ENCODE data around the gene HEXIM2. TPM values are rescaled to one million over a fixed set of nuclear protein-coding genes. Genes with fewer than 3 reads are reported as not detected.
A peak's percentile ranks its signal among the peaks of the same experiment; 100 is the strongest.

Gene HEXIM2
- total and polyA plus RNA-seq, 2 of the 4 experiments (the other 2 are of a cell fraction): 4.5 to 6.1 TPM

DNA sequence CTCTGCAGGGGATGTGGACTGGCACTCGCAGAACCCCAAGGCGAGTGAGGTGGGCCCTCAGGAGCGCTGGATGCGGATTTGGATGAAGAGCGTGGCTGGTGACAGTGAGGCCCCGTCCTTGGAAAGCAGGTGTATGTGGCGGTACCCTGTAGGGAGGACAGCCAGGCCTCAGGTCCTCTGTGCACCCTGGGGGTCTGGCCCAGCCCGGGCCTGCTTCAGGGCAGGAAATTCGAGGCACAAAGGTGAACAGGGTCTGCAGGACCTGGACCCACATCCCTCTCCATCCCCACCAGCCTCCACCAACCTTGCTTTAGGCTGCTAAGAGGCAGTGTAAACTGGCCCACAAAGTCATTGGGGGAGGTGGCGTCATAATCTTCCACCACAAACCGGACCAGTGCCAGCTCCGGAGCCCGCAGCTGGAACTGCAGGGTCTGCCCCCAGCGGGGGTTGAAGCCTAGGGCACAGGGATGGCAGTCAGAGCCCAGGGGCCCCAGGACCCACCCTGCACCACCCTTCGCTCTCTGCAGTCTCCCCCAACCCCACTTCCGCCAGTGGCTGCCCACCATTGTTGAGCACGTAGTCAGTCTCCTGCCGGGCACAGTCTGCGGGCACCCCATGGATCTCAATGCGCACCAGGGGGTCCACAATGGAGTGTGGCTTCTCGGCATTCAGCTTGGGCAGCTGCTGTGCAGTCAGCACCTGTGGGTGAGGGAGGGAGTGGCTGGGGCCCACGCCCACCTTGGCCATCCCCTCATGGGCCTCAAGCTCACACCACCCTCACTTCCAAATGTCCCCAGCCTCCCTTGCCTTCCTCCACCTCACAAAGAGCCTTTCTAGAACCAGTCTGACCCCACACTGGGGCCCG is 48.9 kb upstream of the HEXIM2 start:
- H3K36me3 ChIP-seq (ENCODE audit: control insufficient read depth, insufficient read depth, low read length): peaks cover 43% of the 10 kb centered on the region
- H3K4ac ChIP-seq (ENCODE audit: low read depth, low read length): no peak overlapping the region
- no peak overlapping the region for H3K18ac ChIP-seq (ENCODE audit: low read depth, low read length)
- intact Hi-C loops (cut with micrococcal nuclease) (no loop called here), dilution Hi-C loops (cut with HindIII; ENCODE audit: low sequenced_read_pairs, unreplicated experiment) (no loop called here), in situ Hi-C loops (cut with MboI; ENCODE audit: low sequenced_read_pairs) (no loop called here)
- peaks cover 6% of the 10 kb centered on the region; the same call in 1 of the 2 replicates for H4K20me1 ChIP-seq (ENCODE audit: insufficient read depth, low read length)
- no peaks in the 10 kb centered on the region for H3K9me3 ChIP-seq (ENCODE audit: control insufficient read depth, insufficient read depth, low read length)
- no peak overlapping the region for H2AFZ ChIP-seq (replicated peaks; ENCODE audit: low read length, poor library complexity)
- H3K9me1 ChIP-seq (ENCODE audit: insufficient read depth, low read length): no peaks in the 10 kb centered on the region
- no peak overlapping the region for H4K8ac ChIP-seq (ENCODE audit: low read depth in 2 of 2, low read length in 2 of 2)
- no TSS peak for BruUV-seq (replicated peaks)
- WGBS, 2 experiments (ENCODE audit: extremely low coverage in 2 of 2, insufficient read length in 1 of 2): 100% methylated on average over 10 of the region's 23 CpGs; no CpG with 5 or more reads in 1 of the 2 experiments
- no peak for DNase-seq
- H3K4me1 ChIP-seq (ENCODE audit: control insufficient read depth, insufficient read depth, low read length): peaks cover 5% of the 10 kb centered on the region; the same call in 1 of the 2 replicates
- no peak overlapping the region for H2BK120ac ChIP-seq (ENCODE audit: low read depth, low read length)
- H2BK5ac ChIP-seq (ENCODE audit: low read depth, low read length, poor library complexity, severe bottlenecking): no peak overlapping the region
- no peaks in the 10 kb centered on the region for H3K27me3 ChIP-seq (ENCODE audit: control insufficient read depth, insufficient read depth, low read length)
- H3K9ac ChIP-seq (ENCODE audit: low read depth, low read length): no peak overlapping the region
- H2AK9ac ChIP-seq (replicated peaks; ENCODE audit: low read depth, low read length, poor library complexity): no peak overlapping the region
- no peak overlapping the region for H2BK15ac ChIP-seq (ENCODE audit: low read depth, low read length)
- no peak overlapping the region for H4K91ac ChIP-seq (ENCODE audit: insufficient read depth, low read depth, low read length)
- H3K14ac ChIP-seq (replicated peaks; ENCODE audit: low read depth, low read length): no peak overlapping the region
- H3K23ac ChIP-seq (ENCODE audit: low read depth, low read length): no peak overlapping the region
- ChIA-PET POLR2A (ENCODE audit: unreplicated experiment) (no interaction called here), CTCF (no interaction called here)
- no peak overlapping the region for H2BK20ac ChIP-seq (ENCODE audit: low read depth, low read length)
- H3K4me2 ChIP-seq (ENCODE audit: low read depth, low read length): no peak overlapping the region
- no peak overlapping the region for H3K27ac ChIP-seq (ENCODE audit: insufficient read depth, low read length)
- H4K5ac ChIP-seq (ENCODE audit: low read depth, low read length): no peak overlapping the region
- H3K79me1 ChIP-seq (ENCODE audit: low read depth in 1 of 2, low read length in 2 of 2): no peaks in the 10 kb centered on the region; a peak in 1 of 4 replicates
- H3K4me3 ChIP-seq (ENCODE audit: insufficient read depth, low read depth, low read length): no peak overlapping the region
- ATAC-seq (ENCODE audit: low read depth): no peak
- H3K56ac ChIP-seq (ENCODE audit: extremely low read depth, insufficient read depth, low read length): no peak overlapping the region
- H2AK5ac ChIP-seq (ENCODE audit: low read depth, low read length): peak overlapping the region; percentile 3; the same call in 1 of the 2 replicates
- TF ChIP-seq MAZ (IDR thresholded peaks at IDR 0.05; ENCODE audit: borderline replicate concordance, low read depth, low read length) (no peak), CHD1 (IDR thresholded peaks at IDR 0.05; ENCODE audit: low read depth, low read length) (no peak), RAD21 (IDR thresholded peaks at IDR 0.05; ENCODE audit: low read length) (no peak), MXI1 (IDR thresholded peaks at IDR 0.05; ENCODE audit: borderline replicate concordance, low read depth, low read length) (no peak), FOS (IDR thresholded peaks at IDR 0.05; ENCODE audit: low read depth, low read length) (no peak), RFX5 (IDR thresholded peaks at IDR 0.05; ENCODE audit: low read depth, low read length) (no peak), NFE2L2 (IDR thresholded peaks at IDR 0.05; ENCODE audit: low read depth, low read length) (no peak), BHLHE40 (IDR thresholded peaks at IDR 0.05; ENCODE audit: low read depth, low read length) (no peak), RCOR1 (IDR thresholded peaks at IDR 0.05; ENCODE audit: insufficient replicate concordance, low read length) (no peak), CEBPB (IDR thresholded peaks at IDR 0.05; ENCODE audit: low read depth, low read length) (no peak), POLR2A (IDR thresholded peaks at IDR 0.05; ENCODE audit: low read depth, low read length) (no peak), MAFK (IDR thresholded peaks at IDR 0.05; ENCODE audit: low read depth, low read length) (no peak)
- TF ChIP-seq, protein P1, sequence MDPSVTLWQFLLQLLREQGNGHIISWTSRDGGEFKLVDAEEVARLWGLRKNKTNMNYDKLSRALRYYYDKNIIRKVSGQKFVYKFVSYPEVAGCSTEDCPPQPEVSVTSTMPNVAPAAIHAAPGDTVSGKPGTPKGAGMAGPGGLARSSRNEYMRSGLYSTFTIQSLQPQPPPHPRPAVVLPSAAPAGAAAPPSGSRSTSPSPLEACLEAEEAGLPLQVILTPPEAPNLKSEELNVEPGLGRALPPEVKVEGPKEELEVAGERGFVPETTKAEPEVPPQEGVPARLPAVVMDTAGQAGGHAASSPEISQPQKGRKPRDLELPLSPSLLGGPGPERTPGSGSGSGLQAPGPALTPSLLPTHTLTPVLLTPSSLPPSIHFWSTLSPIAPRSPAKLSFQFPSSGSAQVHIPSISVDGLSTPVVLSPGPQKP (IDR thresholded peaks at IDR 0.05; ENCODE audit: borderline replicate concordance, low read depth, low read length): no peak
- TF ChIP-seq, protein P2, sequence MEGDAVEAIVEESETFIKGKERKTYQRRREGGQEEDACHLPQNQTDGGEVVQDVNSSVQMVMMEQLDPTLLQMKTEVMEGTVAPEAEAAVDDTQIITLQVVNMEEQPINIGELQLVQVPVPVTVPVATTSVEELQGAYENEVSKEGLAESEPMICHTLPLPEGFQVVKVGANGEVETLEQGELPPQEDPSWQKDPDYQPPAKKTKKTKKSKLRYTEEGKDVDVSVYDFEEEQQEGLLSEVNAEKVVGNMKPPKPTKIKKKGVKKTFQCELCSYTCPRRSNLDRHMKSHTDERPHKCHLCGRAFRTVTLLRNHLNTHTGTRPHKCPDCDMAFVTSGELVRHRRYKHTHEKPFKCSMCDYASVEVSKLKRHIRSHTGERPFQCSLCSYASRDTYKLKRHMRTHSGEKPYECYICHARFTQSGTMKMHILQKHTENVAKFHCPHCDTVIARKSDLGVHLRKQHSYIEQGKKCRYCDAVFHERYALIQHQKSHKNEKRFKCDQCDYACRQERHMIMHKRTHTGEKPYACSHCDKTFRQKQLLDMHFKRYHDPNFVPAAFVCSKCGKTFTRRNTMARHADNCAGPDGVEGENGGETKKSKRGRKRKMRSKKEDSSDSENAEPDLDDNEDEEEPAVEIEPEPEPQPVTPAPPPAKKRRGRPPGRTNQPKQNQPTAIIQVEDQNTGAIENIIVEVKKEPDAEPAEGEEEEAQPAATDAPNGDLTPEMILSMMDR (conservative IDR thresholded peaks at IDR 0.05; ENCODE audit: low read depth, low read length): no peak
- TF ChIP-seq, protein P3, sequence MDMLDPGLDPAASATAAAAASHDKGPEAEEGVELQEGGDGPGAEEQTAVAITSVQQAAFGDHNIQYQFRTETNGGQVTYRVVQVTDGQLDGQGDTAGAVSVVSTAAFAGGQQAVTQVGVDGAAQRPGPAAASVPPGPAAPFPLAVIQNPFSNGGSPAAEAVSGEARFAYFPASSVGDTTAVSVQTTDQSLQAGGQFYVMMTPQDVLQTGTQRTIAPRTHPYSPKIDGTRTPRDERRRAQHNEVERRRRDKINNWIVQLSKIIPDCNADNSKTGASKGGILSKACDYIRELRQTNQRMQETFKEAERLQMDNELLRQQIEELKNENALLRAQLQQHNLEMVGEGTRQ (IDR thresholded peaks at IDR 0.05; ENCODE audit: low read depth, low read length): no peak

Measured in IMR-90 (cell line).